GM18499 (cell line): ENCODE measurements around the gene AACS.

Source experiments
- ATAC-seq: cut with Tn5 transposase; IDR thresholded peaks from one replicate; pipeline ENCODE4 v1.9.1; 2021; ENCODE audit warnings: moderate number of reproducible peaks; ENCODE audit not compliant: insufficient read depth, unreplicated experiment

AACS gene

GRCh38 chr12:125143491-125143890 is 78.3 kb downstream of the AACS start:
- no peak for ATAC-seq

- ATAC-seq = no peak
Measured at GRCh38 chr12:125145196-125145595, 80.0 kb downstream of the AACS start.

GRCh38 chr12:125148316-125148715 is 83.1 kb downstream of the AACS start:
- ATAC-seq = no peak

GRCh38 chr12:125149160-125150108 is 84.2 kb downstream of the AACS start:
- peak; percentile 86 for ATAC-seq

GRCh38 chr12:125151284-125151683 is 86.0 kb downstream of the AACS start:
- ATAC-seq = no peak

- ATAC-seq = no peak
Measured at GRCh38 chr12:125152463-125152862, 87.2 kb downstream of the AACS start.

- no peak for ATAC-seq
Measured at GRCh38 chr12:125155366-125155765, 90.1 kb downstream of the AACS start.

GRCh38 chr12:125157177-125157576 is 91.9 kb downstream of the AACS start:
- ATAC-seq = no peak

- no peak for ATAC-seq
Measured at GRCh38 chr12:125159702-125160101, 94.5 kb downstream of the AACS start.

GRCh38 chr12:125160281-125160955 is 95.2 kb downstream of the AACS start:
- ATAC-seq = no peak

GRCh38 chr12:125161712-125162022 is 96.4 kb downstream of the AACS start:
- ATAC-seq = no peak

- ATAC-seq = no peak
Measured at GRCh38 chr12:125162489-125163028, 97.3 kb downstream of the AACS start.

- ATAC-seq = no peak
Measured at GRCh38 chr12:125163148-125163547, 97.9 kb downstream of the AACS start.

GRCh38 chr12:125164541-125164940 is 99.3 kb downstream of the AACS start:
- no peak for ATAC-seq

- no peak for ATAC-seq
Measured at GRCh38 chr12:125166041-125166440, 100.8 kb downstream of the AACS start.

- no peak for ATAC-seq
Measured at GRCh38 chr12:125167658-125168057, 102.4 kb downstream of the AACS start.

GRCh38 chr12:125169451-125169850 is 104.2 kb downstream of the AACS start:
- ATAC-seq = no peak

- ATAC-seq = no peak
Measured at GRCh38 chr12:125169870-125170269, 104.6 kb downstream of the AACS start.

GRCh38 chr12:125171267-125171666 is 106.0 kb downstream of the AACS start:
- ATAC-seq = no peak

- no peak for ATAC-seq
Measured at GRCh38 chr12:125172231-125172850, 107.1 kb downstream of the AACS start.

GRCh38 chr12:125175576-125175975 is 110.3 kb downstream of the AACS start:
- no peak for ATAC-seq
